CD4-positive, alpha-beta T cell (primary cell): ENCODE measurements around the gene IKBKG. TPM values are rescaled to one million over a fixed set of nuclear protein-coding genes. Genes with fewer than 3 reads are reported as not detected.

Experiments
- ATAC-seq: fragments of 200-7000 bp; cut with Tn5 transposase; one replicate; pipeline ENCODE4 v1.10.0; 2022; ENCODE audit warnings: mild to moderate bottlenecking; ENCODE audit not compliant: poor library complexity
- CTCF ChIA-PET: fragments of 350-600 bp; sonication (Branson Sonifier 250); formaldehyde crosslinking; loops from one replicate; lab custom pipeline; 2021; ENCODE audit warnings: antibody characterized with exemption, inconsistent platforms; lab: Charles Lee
- POLR2A ChIA-PET: fragments of 350-600 bp; sonication (Branson Sonifier 250); formaldehyde crosslinking; loops from one replicate; lab custom pipeline; 2021; ENCODE audit warnings: antibody characterized with exemption, inconsistent platforms; lab: Charles Lee
- DNase-seq, 14 experiments: peaks; one replicate each; pipeline ENCODE4 v3.0.0-alpha.2; 2013 to 2020; ENCODE audit warnings: mixed read lengths in 2 of 14
- H3K27ac ChIP-seq, 2 donors: one replicate each; pipeline versions ENCODE4 v1.5.1 to v1.7.0; 2013; ENCODE audit warnings: low read length in 2 of 2, low read depth in 1 of 2, mild to moderate bottlenecking in 1 of 2
- H3K27me3 ChIP-seq, 2 experiments: 1 replicate in 1 of 2; 2 replicates in 1 of 2; pipeline versions ENCODE4 v1.6.1 to v1.7.0; 2013; ENCODE audit warnings: low read length in 2 of 2, control low read depth in 1 of 2, mild to moderate bottlenecking in 1 of 2, moderate library complexity in 1 of 2; ENCODE audit not compliant: insufficient read depth in 2 of 2, control insufficient read depth in 1 of 2
- H3K36me3 ChIP-seq: one replicate; pipeline ENCODE4 v1.6.1; 2013; ENCODE audit warnings: low read length, control low read depth; ENCODE audit not compliant: insufficient read depth
- H3K4me1 ChIP-seq: one replicate; pipeline ENCODE4 v1.6.1; 2013; ENCODE audit warnings: low read length, control low read depth; ENCODE audit not compliant: insufficient read depth
- H3K4me3 ChIP-seq: one replicate; pipeline ENCODE4 v1.5.1; 2013; ENCODE audit warnings: mild to moderate bottlenecking, low read length, moderate library complexity
- H3K9me3 ChIP-seq, 2 experiments: 1 replicate in 1 of 2; 2 replicates in 1 of 2; pipeline versions ENCODE4 v1.6.1 to v1.7.0; 2013; ENCODE audit warnings: low read length in 2 of 2, mild to moderate bottlenecking in 2 of 2, control low read depth in 1 of 2, moderate library complexity in 1 of 2; ENCODE audit not compliant: control insufficient read depth in 1 of 2, insufficient read depth in 1 of 2
- H3K27ac Mint-ChIP-seq: one replicate; pipeline ENCODE4 v1.8.0; 2020; ENCODE audit warnings: mixed read lengths
- H3K27me3 Mint-ChIP-seq: one replicate; pipeline ENCODE4 v1.8.0; 2021; ENCODE audit warnings: mixed read lengths
- H3K36me3 Mint-ChIP-seq: one replicate; pipeline ENCODE4 v1.8.0; 2021; ENCODE audit warnings: low read depth, mixed read lengths
- H3K4me1 Mint-ChIP-seq: one replicate; pipeline ENCODE4 v1.8.0; 2021; ENCODE audit warnings: low read depth, mixed read lengths
- H3K4me3 Mint-ChIP-seq: one replicate; pipeline ENCODE4 v1.8.0; 2020; ENCODE audit warnings: mild to moderate bottlenecking, mixed read lengths
- H3K9me3 Mint-ChIP-seq: one replicate; pipeline ENCODE4 v1.8.0; 2020; ENCODE audit warnings: mixed read lengths
- CTCF ChIP-seq: fragments of 200-600 bp; IDR thresholded peaks from one replicate; pipeline ENCODE4 v1.8.0; 2022; ENCODE audit warnings: antibody characterized with exemption, mild to moderate bottlenecking
- intact Hi-C, 2 experiments: fragments of 100-400 bp; cut with DNase I in 1 of 2; cut with micrococcal nuclease in 1 of 2; formaldehyde crosslinking; loops; one replicate each; pipeline versions ENCODE4 v1.15.1 to v1.9.0; 2023 to 2025; cut with DNase I, micrococcal nuclease
- total RNA-seq, 174 experiments: library from RNA in 2 of 174; stranded (reverse) in 2 of 174; gene quantifications; one replicate each; pipeline ENCODE4 v1.2.3 and lab custom pipeline; 2021 to 2026

Gene IKBKG
- total RNA-seq, 2 experiments from 2014 or later = 26.2 to 27.2 TPM

GRCh38 chrX:154540897-154541535, 6.4 kb upstream of the IKBKG start:
- Mint-ChIP-seq H3K27ac (no peak overlapping the region), H3K9me3 (no peaks in the 10 kb centered on the region), H3K36me3 (peaks cover 8% of the 10 kb centered on the region), H3K4me3 (no peak overlapping the region), H3K27me3 (no peaks in the 10 kb centered on the region), H3K4me1 (peaks cover 23% of the 10 kb centered on the region)
- POLR2A ChIA-PET = no interaction called here
- no peak overlapping the region for H3K27ac ChIP-seq
- no peaks in the 10 kb centered on the region for H3K9me3 ChIP-seq
- no peaks in the 10 kb centered on the region for H3K27me3 ChIP-seq
- H3K36me3 ChIP-seq = peaks cover 14% of the 10 kb centered on the region
- intact Hi-C loops = no loop called here
- CTCF ChIA-PET = interaction anchor here (0.5 kb wide), 1 partner anchor 65 kb away, joined by 4 read pairs; no protein-coding TSS in a partner anchor
- no peak for TF ChIP-seq CTCF
- DNase-seq (no peak), ATAC-seq (no peak)
- H3K4me3 ChIP-seq = no peak overlapping the region
- H3K4me1 ChIP-seq = peaks cover 40% of the 10 kb centered on the region

GRCh38 chrX:154541589-154541895, 5.9 kb upstream of the IKBKG start:
- no peak overlapping the region for H3K27ac Mint-ChIP-seq
- Histone ChIP-seq H3K27ac (peak overlapping the region in 1 of 2 donors; percentile 38), H3K4me1 (peaks cover 45% of the 10 kb centered on the region), H3K4me3 (no peak overlapping the region), H3K36me3 (peaks cover 14% of the 10 kb centered on the region), H3K27me3 (no peaks in the 10 kb centered on the region), H3K9me3 (no peaks in the 10 kb centered on the region)
- H3K27me3 Mint-ChIP-seq = no peaks in the 10 kb centered on the region
- ChIA-PET CTCF (interaction anchor here (0.5 kb wide), 1 partner anchor 66 kb away, joined by 4 read pairs; no protein-coding TSS in a partner anchor), POLR2A (no interaction called here)
- ATAC-seq = no peak
- H3K36me3 Mint-ChIP-seq = peaks cover 8% of the 10 kb centered on the region
- DNase-seq = no peak
- intact Hi-C loops = no loop called here
- no peaks in the 10 kb centered on the region for H3K9me3 Mint-ChIP-seq
- H3K4me1 Mint-ChIP-seq = peaks cover 28% of the 10 kb centered on the region
- no peak overlapping the region for H3K4me3 Mint-ChIP-seq
- no peak for TF ChIP-seq CTCF

- Mint-ChIP-seq H3K36me3 (peaks cover 9% of the 10 kb centered on the region), H3K27me3 (no peaks in the 10 kb centered on the region), H3K4me3 (no peak overlapping the region), H3K27ac (peak overlapping the region; percentile 74), H3K9me3 (no peaks in the 10 kb centered on the region), H3K4me1 (peaks cover 28% of the 10 kb centered on the region)
- H3K27ac ChIP-seq = peak overlapping the region; percentile 34 to 38
- H3K27me3 ChIP-seq = no peaks in the 10 kb centered on the region
- no peak for TF ChIP-seq CTCF
- CTCF ChIA-PET = no interaction called here
- intact Hi-C loops = no loop called here
- DNase-seq = peak in 4 of 14 experiments; percentile 36 to 55 (median 48)
- peaks cover 14% of the 10 kb centered on the region for H3K36me3 ChIP-seq
- H3K9me3 ChIP-seq = no peaks in the 10 kb centered on the region
- peaks cover 45% of the 10 kb centered on the region for H3K4me1 ChIP-seq
- POLR2A ChIA-PET = interaction anchor here (1.0 kb wide), 1 partner anchor 143 kb away, joined by 3 read pairs; the partner anchor contains the start of gene RPL10
- ATAC-seq = no peak
- H3K4me3 ChIP-seq = no peak overlapping the region
These were observed 5.3 kb upstream of the IKBKG start for GRCh38 chrX:154541896-154542722.
